ENCODE results near the gene AKAP6.

The AKAP6 gene

GRCh38 chr14:32846821-32847365 lies 517.8 kb downstream of the AKAP6 start:
- in situ Hi-C loops (cut with MboI; ENCODE audit: low sequenced_read_pairs), result no loop called here

DNA sequence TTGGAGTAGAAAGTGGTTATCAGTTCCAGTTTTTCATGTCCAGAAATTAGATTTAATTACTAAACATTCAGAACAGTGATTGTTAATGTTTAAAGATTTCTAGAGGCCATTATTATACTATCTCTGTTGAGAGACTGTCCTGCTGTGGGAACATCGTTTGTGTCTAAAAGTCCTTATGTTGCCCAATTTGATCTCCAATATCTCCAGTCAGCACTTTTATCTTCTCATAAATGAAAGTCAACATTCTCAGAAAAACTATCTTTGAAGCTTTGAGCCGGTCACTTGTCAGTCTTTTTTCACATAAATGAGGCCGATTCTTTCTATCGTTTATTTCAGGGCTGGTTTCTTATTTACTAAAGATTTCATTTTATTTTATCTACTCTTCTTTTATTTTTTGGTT lies 518.8 kb downstream of the AKAP6 start:
- in situ Hi-C loops (cut with MboI; ENCODE audit: low sequenced_read_pairs), result no loop called here

DNA sequence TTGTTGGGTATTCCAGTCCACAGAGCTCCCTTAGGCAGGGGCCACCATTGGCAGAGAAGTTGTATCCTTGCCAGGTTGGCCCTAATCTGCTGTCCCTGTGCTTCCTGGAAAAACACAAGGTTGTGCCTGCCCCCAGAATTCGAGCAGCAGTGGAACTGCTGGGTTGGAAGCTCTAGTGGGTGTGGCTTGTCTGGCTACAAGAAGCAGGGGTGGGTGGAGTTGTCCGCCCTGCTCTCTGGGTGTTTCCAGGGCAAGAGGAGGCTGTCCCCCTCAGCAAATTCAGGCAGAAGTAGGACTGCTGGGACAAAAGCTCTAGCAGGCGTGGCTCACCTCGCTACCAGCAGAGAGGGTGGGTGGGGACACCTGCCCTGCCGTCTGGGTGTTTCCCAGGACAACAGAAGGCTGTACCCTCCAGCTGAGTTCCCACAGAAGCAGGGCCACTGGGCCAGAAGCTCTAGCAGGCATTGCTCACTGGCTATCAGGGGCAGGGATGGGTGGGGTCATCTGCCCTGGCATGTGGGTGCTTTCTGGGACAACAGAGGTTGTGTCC lies 536.8 kb downstream of the AKAP6 start:
- in situ Hi-C loops (cut with MboI; ENCODE audit: low sequenced_read_pairs), result no loop called here

DNA sequence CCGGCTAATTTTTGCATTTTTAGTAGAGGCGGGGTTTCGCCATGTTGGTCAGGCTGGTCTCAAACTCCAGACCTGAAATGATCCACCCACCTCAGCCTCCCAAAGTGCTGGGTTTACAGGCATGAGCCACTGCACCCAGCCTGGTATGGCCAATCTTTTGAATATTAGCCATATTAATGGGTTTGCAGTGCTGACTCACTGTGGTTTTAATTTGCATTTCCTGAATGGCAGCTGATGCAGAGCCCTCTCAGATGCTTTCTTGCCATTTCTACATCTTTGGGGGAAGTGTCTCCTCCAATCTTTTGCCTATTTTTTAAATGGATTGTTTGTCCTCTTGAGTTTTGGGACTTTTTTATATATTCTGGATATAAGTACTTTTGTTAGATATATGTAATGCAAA lies 554.1 kb downstream of the AKAP6 start:
- in situ Hi-C loops (cut with MboI; ENCODE audit: low sequenced_read_pairs), result no loop called here
